Esophagus (tissue), 2 donors: ENCODE results near the gene SOHLH1. TPM values are rescaled to one million over a fixed set of nuclear protein-coding genes. Genes with fewer than 3 reads are reported as not detected.
"Not testable (repeated sequence)": the region's sequence is repeated elsewhere in the genome, so short reads cannot be mapped to it uniquely, and the experiment has no call there.

ENCODE experiments used
- H3K27ac ChIP-seq, 2 donors: one replicate each; pipeline ENCODE4 v1.5.1; 2013; ENCODE audit warnings: low read depth in 2 of 2, mild to moderate bottlenecking in 2 of 2, inconsistent platforms in 1 of 2, low read length in 1 of 2, moderate library complexity in 1 of 2
- H3K27me3 ChIP-seq, 2 donors: one replicate each; pipeline ENCODE4 v1.6.1; 2013; ENCODE audit warnings: low read length in 2 of 2, control low read depth in 1 of 2, mild to moderate bottlenecking in 1 of 2; ENCODE audit not compliant: insufficient read depth in 2 of 2, control insufficient read depth in 1 of 2
- H3K36me3 ChIP-seq, 2 donors: one replicate each; pipeline ENCODE4 v1.6.1; 2013; ENCODE audit warnings: low read length in 1 of 2; ENCODE audit not compliant: control insufficient read depth in 2 of 2, insufficient read depth in 2 of 2
- H3K4me1 ChIP-seq, 2 donors: one replicate each; pipeline ENCODE4 v1.6.1; 2013; ENCODE audit warnings: low read length in 1 of 2; ENCODE audit not compliant: control insufficient read depth in 2 of 2, insufficient read depth in 2 of 2
- H3K4me3 ChIP-seq, 2 donors: one replicate each; pipeline ENCODE4 v1.5.1; 2013; ENCODE audit warnings: low read length in 2 of 2, mild to moderate bottlenecking in 2 of 2, low read depth in 1 of 2, moderate library complexity in 1 of 2
- H3K9me3 ChIP-seq, 2 donors: one replicate each; pipeline ENCODE4 v1.6.1; 2013; ENCODE audit warnings: mild to moderate bottlenecking in 2 of 2, low read depth in 1 of 2, low read length in 1 of 2, moderate library complexity in 1 of 2; ENCODE audit not compliant: control insufficient read depth in 2 of 2, insufficient read depth in 1 of 2
- WGBS, 2 donors: extraction: QIAGEN DNeasy Blood & Tissue Kit; methylation state at CpG; one replicate each; pipeline ENCODE4 v1.1.7; 2013; 5-methylcytosine and 5-hydroxymethylcytosine counted together
- polyA plus RNA-seq, 2 donors: library from polyadenylated mRNA; stranded (reverse); fragments of 200-250 nt; gene quantifications; one replicate each; pipeline ENCODE4 v1.2.3, GENCODE V29; 2013
- donor health status: healthy with polysubstance abuse.
- donor health status: Bipolar disorder and iron deficiency.

The SOHLH1 gene
- polyA plus RNA-seq, 2 donors, result not detected

GRCh38 chr9:135673941-135674340 lies 25.3 kb downstream of the SOHLH1 start:
- Histone ChIP-seq H3K4me1 (no peaks in the 10 kb centered on the region), H3K27me3 (no peaks in the 10 kb centered on the region), H3K4me3 (no peak overlapping the region), H3K9me3 (peaks cover 0 to 2% of the 10 kb centered on the region in 2 donors), H3K27ac (no peak overlapping the region), H3K36me3 (no peaks in the 10 kb centered on the region)
- WGBS, 2 donors, result 65 to 66% methylated on average over 8 of the region's 8 CpGs

GRCh38 chr9:135672786-135673185 lies 26.5 kb downstream of the SOHLH1 start:
- not testable (repeated sequence) for H3K4me3 ChIP-seq, H3K27ac ChIP-seq, H3K36me3 ChIP-seq, H3K27me3 ChIP-seq, H3K9me3 ChIP-seq, H3K4me1 ChIP-seq
- WGBS, 2 donors, result 86 to 91% methylated on average over 7 of the region's 7 CpGs

- no peak overlapping the region for H3K27ac ChIP-seq
- no peaks in the 10 kb centered on the region for H3K4me1 ChIP-seq
- 50 to 54% methylated on average over 15 to 17 of the region's 17 CpGs for WGBS, 2 donors
- H3K27me3 ChIP-seq, result no peaks in the 10 kb centered on the region
- no peaks in the 10 kb centered on the region for H3K36me3 ChIP-seq
- no peak overlapping the region for H3K4me3 ChIP-seq
- peaks cover 0 to 2% of the 10 kb centered on the region in 2 donors for H3K9me3 ChIP-seq
Observed at GRCh38 chr9:135671591-135672041, 27.7 kb downstream of the SOHLH1 start.

- Histone ChIP-seq H3K27ac (no peak overlapping the region), H3K36me3 (no peaks in the 10 kb centered on the region), H3K27me3 (no peaks in the 10 kb centered on the region), H3K4me1 (no peaks in the 10 kb centered on the region), H3K9me3 (peaks cover 0 to 2% of the 10 kb centered on the region in 2 donors), H3K4me3 (no peak overlapping the region)
- 80 to 84% methylated on average over 41 of the region's 41 CpGs for WGBS, 2 donors
Observed at GRCh38 chr9:135670721-135671590, 28.3 kb downstream of the SOHLH1 start.

- H3K27ac ChIP-seq, result no peak overlapping the region
- no peak overlapping the region for H3K4me3 ChIP-seq
- no peaks in the 10 kb centered on the region for H3K4me1 ChIP-seq
- no peaks in the 10 kb centered on the region for H3K36me3 ChIP-seq
- 93 to 94% methylated on average over 9 of the region's 9 CpGs for WGBS, 2 donors
- no peaks in the 10 kb centered on the region for H3K27me3 ChIP-seq
- H3K9me3 ChIP-seq, result peaks cover 0 to 2% of the 10 kb centered on the region in 2 donors
Observed at GRCh38 chr9:135669616-135670285, 29.5 kb downstream of the SOHLH1 start.

GRCh38 chr9:135669018-135669417 lies 30.3 kb downstream of the SOHLH1 start:
- not testable (repeated sequence) for H3K9me3 ChIP-seq, H3K4me3 ChIP-seq, H3K27ac ChIP-seq, H3K27me3 ChIP-seq, H3K36me3 ChIP-seq, H3K4me1 ChIP-seq
- WGBS, 2 donors, result 87 to 91% methylated on average over 5 of the region's 5 CpGs

GRCh38 chr9:135667463-135668001 lies 31.7 kb downstream of the SOHLH1 start:
- H3K9me3 ChIP-seq, result peaks cover 0 to 2% of the 10 kb centered on the region in 2 donors
- H3K36me3 ChIP-seq, result no peaks in the 10 kb centered on the region
- H3K27me3 ChIP-seq, result no peaks in the 10 kb centered on the region
- WGBS, 2 donors, result 70 to 71% methylated on average over 9 of the region's 9 CpGs
- no peak overlapping the region for H3K27ac ChIP-seq
- H3K4me3 ChIP-seq, result no peak overlapping the region
- no peaks in the 10 kb centered on the region for H3K4me1 ChIP-seq

- H3K4me1 ChIP-seq, result no peaks in the 10 kb centered on the region
- no peaks in the 10 kb centered on the region for H3K36me3 ChIP-seq
- no peak overlapping the region for H3K27ac ChIP-seq
- H3K9me3 ChIP-seq, result peaks cover 0 to 2% of the 10 kb centered on the region in 2 donors
- no peak overlapping the region for H3K4me3 ChIP-seq
- WGBS, 2 donors, result 59 to 63% methylated on average over 29 of the region's 29 CpGs
- no peaks in the 10 kb centered on the region for H3K27me3 ChIP-seq
Observed at GRCh38 chr9:135666534-135667462, 32.5 kb downstream of the SOHLH1 start.

GRCh38 chr9:135665795-135666189 lies 33.5 kb downstream of the SOHLH1 start:
- Histone ChIP-seq H3K4me1 (no peaks in the 10 kb centered on the region), H3K27ac (no peak overlapping the region), H3K9me3 (peaks cover 0 to 2% of the 10 kb centered on the region in 2 donors), H3K36me3 (no peaks in the 10 kb centered on the region), H3K4me3 (no peak overlapping the region), H3K27me3 (no peaks in the 10 kb centered on the region)
- 71 to 75% methylated on average over 12 of the region's 12 CpGs for WGBS, 2 donors
